Rectal smooth muscle tissue (tissue), 1 donor: ENCODE data around the gene POU2AF2.

ENCODE experiments used
- H3K27ac ChIP-seq: one replicate; pipeline ENCODE4 v1.7.0; 2013; ENCODE audit warnings: low read depth, low read length, inconsistent platforms
- H3K27me3 ChIP-seq: one replicate; pipeline ENCODE4 v1.7.0; 2013; ENCODE audit warnings: low read length; ENCODE audit not compliant: control insufficient read depth, insufficient read depth
- H3K36me3 ChIP-seq: one replicate; pipeline ENCODE4 v1.7.0; 2013; ENCODE audit warnings: low read length; ENCODE audit not compliant: control insufficient read depth, insufficient read depth
- H3K4me1 ChIP-seq: one replicate; pipeline ENCODE4 v1.7.0; 2013; ENCODE audit warnings: low read length; ENCODE audit not compliant: control insufficient read depth, insufficient read depth
- H3K4me3 ChIP-seq: one replicate; pipeline ENCODE4 v1.7.0; 2013; ENCODE audit warnings: low read length
- H3K9ac ChIP-seq: one replicate; pipeline ENCODE4 v1.7.0; 2013; ENCODE audit warnings: low read length

POU2AF2 gene

GRCh38 chr11:111329306-111330204 is 84.0 kb downstream of the POU2AF2 start:
- Histone ChIP-seq H3K9ac (no peak overlapping the region), H3K36me3 (no peaks in the 10 kb centered on the region), H3K4me1 (peaks cover 16% of the 10 kb centered on the region), H3K27ac (peak overlapping the region; percentile 36), H3K4me3 (no peak overlapping the region), H3K27me3 (no peaks in the 10 kb centered on the region)

- Histone ChIP-seq H3K27me3 (no peaks in the 10 kb centered on the region), H3K9ac (no peak overlapping the region), H3K36me3 (no peaks in the 10 kb centered on the region), H3K4me1 (peaks cover 14% of the 10 kb centered on the region), H3K27ac (no peak overlapping the region), H3K4me3 (no peak overlapping the region)
These were observed 84.8 kb downstream of the POU2AF2 start for GRCh38 chr11:111330234-111330893.

GRCh38 chr11:111331711-111332479 is 86.4 kb downstream of the POU2AF2 start:
- H3K4me1 ChIP-seq = peaks cover 14% of the 10 kb centered on the region
- H3K27ac ChIP-seq = peak overlapping the region; percentile 16
- H3K36me3 ChIP-seq = no peaks in the 10 kb centered on the region
- H3K9ac ChIP-seq = no peak overlapping the region
- H3K4me3 ChIP-seq = no peak overlapping the region
- no peaks in the 10 kb centered on the region for H3K27me3 ChIP-seq

DNA sequence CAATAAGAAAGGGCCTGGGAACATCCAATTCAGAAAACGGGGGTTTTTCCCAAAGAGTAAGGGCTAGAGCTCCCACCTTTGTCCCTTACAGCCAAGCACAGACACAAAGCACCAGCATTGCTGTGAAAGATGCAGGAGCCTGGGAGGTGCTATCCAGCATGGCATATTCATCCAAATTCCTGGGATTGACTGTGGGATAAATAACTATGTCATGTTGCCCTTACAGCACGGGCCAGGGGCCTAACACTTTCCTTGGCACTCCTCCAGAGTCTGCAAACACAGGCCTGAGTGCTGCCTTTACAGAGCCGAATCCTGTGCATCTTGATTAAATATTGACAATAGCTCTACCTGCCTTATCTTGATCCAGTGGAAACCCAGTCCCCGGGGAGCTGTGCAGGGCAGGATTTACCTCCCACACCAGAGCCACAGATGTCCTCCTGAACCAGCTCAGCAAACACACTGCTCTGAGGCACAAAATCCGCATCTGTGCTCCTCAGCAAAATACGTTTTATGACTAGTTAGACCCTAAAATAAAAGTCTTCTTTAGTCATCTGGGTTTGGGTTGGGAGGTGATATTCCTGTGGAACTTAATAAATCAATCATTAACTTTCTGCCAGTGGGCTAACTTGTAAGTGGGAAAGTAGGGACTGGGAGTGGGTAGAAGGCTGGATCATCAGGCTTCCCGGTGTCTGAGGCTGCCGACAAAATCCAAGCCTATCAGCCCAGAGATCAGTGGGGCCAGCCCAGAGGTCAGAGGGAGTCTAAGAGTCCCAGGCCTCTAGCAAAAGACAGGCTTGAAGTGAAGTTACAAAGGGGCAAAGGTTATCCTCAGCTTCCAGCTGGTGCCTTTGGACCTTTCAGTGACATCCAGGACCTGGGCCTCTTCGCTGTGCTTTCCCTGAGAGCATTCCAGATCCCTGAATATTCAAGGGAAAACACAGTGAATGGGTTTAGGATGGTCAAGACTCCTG is 89.3 kb downstream of the POU2AF2 start:
- Histone ChIP-seq H3K9ac (no peak overlapping the region), H3K4me1 (peaks cover 8% of the 10 kb centered on the region), H3K27ac (no peak overlapping the region), H3K4me3 (no peak overlapping the region), H3K27me3 (no peaks in the 10 kb centered on the region), H3K36me3 (no peaks in the 10 kb centered on the region)

GRCh38 chr11:111335549-111335948 is 90.0 kb downstream of the POU2AF2 start:
- Histone ChIP-seq H3K4me1 (peaks cover 2% of the 10 kb centered on the region), H3K4me3 (no peak overlapping the region), H3K36me3 (no peaks in the 10 kb centered on the region), H3K27ac (no peak overlapping the region), H3K27me3 (no peaks in the 10 kb centered on the region), H3K9ac (no peak overlapping the region)
